ENCODE data around the gene FAM78A.

Gene FAM78A, protein sequence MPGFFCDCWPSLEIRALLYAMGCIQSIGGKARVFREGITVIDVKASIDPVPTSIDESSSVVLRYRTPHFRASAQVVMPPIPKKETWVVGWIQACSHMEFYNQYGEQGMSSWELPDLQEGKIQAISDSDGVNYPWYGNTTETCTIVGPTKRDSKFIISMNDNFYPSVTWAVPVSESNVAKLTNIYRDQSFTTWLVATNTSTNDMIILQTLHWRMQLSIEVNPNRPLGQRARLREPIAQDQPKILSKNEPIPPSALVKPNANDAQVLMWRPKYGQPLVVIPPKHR

DNA sequence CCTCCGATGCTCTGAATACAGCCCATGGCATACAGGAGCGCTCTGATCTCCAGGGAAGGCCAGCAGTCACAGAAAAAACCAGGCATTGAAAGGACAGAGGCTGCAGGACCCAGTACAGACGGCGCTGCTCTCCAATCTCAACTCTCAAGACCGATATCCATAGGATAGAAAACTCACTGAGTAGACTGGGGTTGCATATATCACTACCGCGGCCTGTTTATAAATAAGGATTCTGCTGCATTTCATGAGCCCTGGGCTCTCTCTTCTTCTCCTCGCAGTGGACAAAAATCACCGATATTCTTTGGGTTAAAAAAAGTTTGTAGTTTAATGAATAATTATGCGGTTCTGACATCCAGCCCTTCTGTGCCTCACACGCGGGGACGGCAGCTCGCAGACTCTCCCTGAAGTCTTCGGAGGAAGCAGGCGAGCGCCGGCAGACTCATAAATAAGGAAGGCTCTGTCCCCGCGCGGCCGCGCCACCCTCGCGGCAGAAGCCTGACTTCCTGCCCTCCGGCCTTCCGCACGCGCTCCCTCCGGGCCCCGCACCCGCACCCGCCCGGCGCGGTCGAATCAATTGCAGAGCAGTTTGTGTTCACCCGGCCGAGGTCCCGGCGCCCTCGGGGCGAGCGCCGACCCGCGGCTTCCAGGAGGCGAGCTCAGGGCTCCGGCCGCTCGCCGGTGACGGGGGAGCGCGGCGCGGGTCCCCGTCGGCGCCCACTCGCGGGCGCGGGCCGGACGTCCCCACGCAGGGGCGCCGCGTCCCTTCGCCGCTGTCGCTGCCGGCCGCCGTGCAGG lies at the start of gene FAM78A:
FAM78A (minus strand) TSS at position 417 of the 795 bp plus-strand sequence; CDS start at position 86, 331 bp downstream.
- peak within 1 kb of the TSS; percentile 52 for H3K4me3 ChIP-seq (ENCODE audit: low read depth, low read length)
- H3K9me3 ChIP-seq (ENCODE audit: control insufficient read depth, insufficient read depth, low read length), result no peaks in the 10 kb centered on the region
- H3K27me3 ChIP-seq (ENCODE audit: control insufficient read depth, insufficient read depth, low read length), result peaks cover 14% of the 10 kb centered on the region
- H3K4me1 ChIP-seq (ENCODE audit: control insufficient read depth, insufficient read depth, low read length), result peaks cover 5% of the 10 kb centered on the region
- H3K9ac ChIP-seq (ENCODE audit: low read depth, low read length), result no peak within 1 kb of the TSS
- H3K36me3 ChIP-seq (ENCODE audit: control insufficient read depth, insufficient read depth, low read length), result no peaks in the 10 kb centered on the region

DNA sequence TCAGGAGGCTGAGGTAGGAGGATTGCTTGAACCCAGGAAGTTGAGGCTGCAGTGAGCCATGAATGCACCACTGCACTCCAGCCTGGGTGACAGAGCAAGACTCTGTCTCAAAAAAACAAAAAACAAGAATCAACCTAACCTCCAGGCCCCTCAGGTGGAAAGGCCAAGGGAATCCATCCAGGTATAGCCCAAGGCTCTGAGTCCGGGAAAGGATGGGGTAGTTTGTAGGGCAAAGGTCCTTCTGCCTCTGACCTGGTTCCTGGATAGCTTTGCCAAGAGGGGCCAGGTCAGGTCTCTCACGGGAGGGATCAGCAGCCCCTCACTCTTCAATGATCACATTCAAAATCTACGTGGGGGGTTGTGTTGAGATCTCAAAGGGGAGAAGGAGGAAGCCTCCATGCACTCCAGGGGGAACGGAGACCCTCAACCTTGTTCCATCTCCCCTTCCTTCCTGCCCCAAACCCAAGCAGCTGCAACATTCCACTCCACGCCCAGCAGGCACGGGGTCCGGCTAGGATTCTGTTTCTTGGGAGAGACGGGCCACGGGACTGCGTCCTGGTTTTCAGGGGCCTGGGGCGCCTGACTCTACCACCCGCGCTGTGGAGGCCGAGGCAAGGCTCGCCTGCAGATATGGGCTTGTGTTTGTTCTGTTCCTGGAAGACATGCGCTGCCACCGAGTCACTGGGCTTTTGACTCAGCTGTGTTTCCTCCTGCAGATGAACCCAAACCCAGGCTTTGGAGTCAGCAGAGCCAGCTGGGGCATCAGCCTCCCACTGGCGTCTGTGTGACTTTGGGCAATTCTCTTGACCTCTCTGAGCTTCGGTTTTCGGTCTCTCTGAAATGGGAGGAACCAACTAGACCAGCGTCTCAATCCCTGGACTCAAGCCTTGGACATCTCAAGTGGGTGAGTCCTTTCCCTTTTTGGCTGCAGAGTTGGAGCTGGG lies 48.7 kb upstream of the FAM78A start:
- no peaks in the 10 kb centered on the region for H3K4me1 ChIP-seq (ENCODE audit: control insufficient read depth, insufficient read depth, low read length)
- H3K9me3 ChIP-seq (ENCODE audit: control insufficient read depth, insufficient read depth, low read length), result no peaks in the 10 kb centered on the region
- H3K27me3 ChIP-seq (ENCODE audit: control insufficient read depth, insufficient read depth, low read length), result no peaks in the 10 kb centered on the region
- H3K9ac ChIP-seq (ENCODE audit: low read depth, low read length), result no peak overlapping the region
- no peaks in the 10 kb centered on the region for H3K36me3 ChIP-seq (ENCODE audit: control insufficient read depth, insufficient read depth, low read length)
- no peak overlapping the region for H3K4me3 ChIP-seq (ENCODE audit: low read depth, low read length)

- H3K36me3 ChIP-seq (ENCODE audit: control insufficient read depth, insufficient read depth, low read length), result no peaks in the 10 kb centered on the region
- no peaks in the 10 kb centered on the region for H3K9me3 ChIP-seq (ENCODE audit: control insufficient read depth, insufficient read depth, low read length)
- H3K27me3 ChIP-seq (ENCODE audit: control insufficient read depth, insufficient read depth, low read length), result no peaks in the 10 kb centered on the region
- H3K4me1 ChIP-seq (ENCODE audit: control insufficient read depth, insufficient read depth, low read length), result no peaks in the 10 kb centered on the region
- no peak overlapping the region for H3K4me3 ChIP-seq (ENCODE audit: low read depth, low read length)
- no peak overlapping the region for H3K9ac ChIP-seq (ENCODE audit: low read depth, low read length)
Measured at GRCh38 chr9:131323629-131324028, 47.3 kb upstream of the FAM78A start.

GRCh38 chr9:131320031-131320685 lies 43.8 kb upstream of the FAM78A start:
- no peaks in the 10 kb centered on the region for H3K4me1 ChIP-seq (ENCODE audit: control insufficient read depth, insufficient read depth, low read length)
- H3K4me3 ChIP-seq (ENCODE audit: low read depth, low read length), result no peak overlapping the region
- no peaks in the 10 kb centered on the region for H3K27me3 ChIP-seq (ENCODE audit: control insufficient read depth, insufficient read depth, low read length)
- no peaks in the 10 kb centered on the region for H3K9me3 ChIP-seq (ENCODE audit: control insufficient read depth, insufficient read depth, low read length)
- H3K36me3 ChIP-seq (ENCODE audit: control insufficient read depth, insufficient read depth, low read length), result no peaks in the 10 kb centered on the region
- no peak overlapping the region for H3K9ac ChIP-seq (ENCODE audit: low read depth, low read length)

- no peaks in the 10 kb centered on the region for H3K27me3 ChIP-seq (ENCODE audit: control insufficient read depth, insufficient read depth, low read length)
- no peaks in the 10 kb centered on the region for H3K4me1 ChIP-seq (ENCODE audit: control insufficient read depth, insufficient read depth, low read length)
- no peaks in the 10 kb centered on the region for H3K9me3 ChIP-seq (ENCODE audit: control insufficient read depth, insufficient read depth, low read length)
- no peak overlapping the region for H3K4me3 ChIP-seq (ENCODE audit: low read depth, low read length)
- H3K9ac ChIP-seq (ENCODE audit: low read depth, low read length), result no peak overlapping the region
- no peaks in the 10 kb centered on the region for H3K36me3 ChIP-seq (ENCODE audit: control insufficient read depth, insufficient read depth, low read length)
Measured at GRCh38 chr9:131319486-131319885, 43.2 kb upstream of the FAM78A start.

- H3K4me1 ChIP-seq (ENCODE audit: control insufficient read depth, insufficient read depth, low read length), result no peaks in the 10 kb centered on the region
- no peak overlapping the region for H3K4me3 ChIP-seq (ENCODE audit: low read depth, low read length)
- no peaks in the 10 kb centered on the region for H3K36me3 ChIP-seq (ENCODE audit: control insufficient read depth, insufficient read depth, low read length)
- no peak overlapping the region for H3K9ac ChIP-seq (ENCODE audit: low read depth, low read length)
- H3K9me3 ChIP-seq (ENCODE audit: control insufficient read depth, insufficient read depth, low read length), result no peaks in the 10 kb centered on the region
- H3K27me3 ChIP-seq (ENCODE audit: control insufficient read depth, insufficient read depth, low read length), result no peaks in the 10 kb centered on the region
Measured at GRCh38 chr9:131318231-131319085, 42.1 kb upstream of the FAM78A start.

DNA sequence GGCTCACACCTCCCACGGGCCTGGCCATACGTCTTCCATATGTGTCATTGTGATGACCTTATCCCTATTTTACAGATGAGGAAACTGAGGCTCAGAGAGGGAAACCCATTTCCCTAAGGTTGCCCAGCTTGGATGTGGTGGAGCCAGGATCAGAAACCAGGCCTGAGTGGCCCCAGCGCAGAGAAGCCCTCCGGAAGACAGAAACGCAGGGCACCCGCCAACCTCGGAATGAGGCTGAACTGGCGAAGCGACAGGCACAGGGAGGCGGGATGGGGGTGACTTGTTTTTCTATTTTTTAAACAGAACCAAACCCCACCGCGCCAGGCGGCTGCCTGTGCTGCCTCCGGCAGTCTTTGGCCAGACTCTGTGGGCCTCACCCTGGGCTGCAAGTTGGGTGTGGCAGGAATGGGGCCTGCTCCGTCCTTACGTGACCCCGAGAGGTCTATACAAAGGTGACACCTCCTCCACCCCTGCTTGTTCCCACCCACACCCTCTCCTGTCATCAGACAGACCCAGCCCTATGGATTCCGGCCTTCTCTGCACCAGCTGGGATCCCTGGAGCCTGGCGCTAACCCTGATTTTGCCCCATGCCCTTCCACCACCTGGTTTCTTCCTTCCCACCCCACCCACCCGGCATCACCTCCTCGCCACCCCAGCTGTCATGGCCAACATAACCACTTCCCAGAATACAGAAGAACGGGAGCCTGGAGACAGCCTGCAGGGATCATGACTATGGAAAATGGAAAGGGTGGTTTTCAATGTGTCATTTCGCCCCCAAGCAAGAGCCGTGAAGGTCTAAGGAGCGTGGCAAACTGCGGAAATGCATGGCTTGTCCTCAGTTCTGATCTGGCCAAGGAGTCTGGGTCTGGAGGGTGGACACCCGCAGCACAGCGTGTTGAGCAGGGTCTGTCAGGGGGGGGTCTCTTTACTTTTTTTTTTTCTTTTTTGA lies 36.8 kb upstream of the FAM78A start:
- H3K4me3 ChIP-seq (ENCODE audit: low read depth, low read length), result no peak overlapping the region

DNA sequence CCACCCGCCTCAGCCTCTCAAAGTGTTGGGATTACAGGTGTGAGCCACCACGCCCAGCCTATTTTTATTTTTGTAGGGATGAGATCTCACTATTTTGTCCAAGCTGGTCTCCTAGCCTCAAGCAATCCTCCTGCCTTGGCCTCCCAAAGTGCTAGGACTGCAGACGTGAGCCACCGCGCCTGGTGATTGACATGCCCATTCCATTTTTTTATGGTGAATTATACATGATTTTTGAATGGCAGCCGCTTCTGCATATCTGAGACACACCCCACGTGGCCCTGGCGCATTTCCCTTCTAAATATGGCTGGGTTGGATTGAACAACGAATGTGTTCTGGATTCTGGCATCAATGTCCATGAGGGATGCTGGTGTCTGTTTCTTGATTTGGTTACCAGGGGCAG lies 35.9 kb upstream of the FAM78A start:
- no peaks in the 10 kb centered on the region for H3K4me1 ChIP-seq (ENCODE audit: control insufficient read depth, insufficient read depth, low read length)
- H3K4me3 ChIP-seq (ENCODE audit: low read depth, low read length), result no peak overlapping the region
- H3K9ac ChIP-seq (ENCODE audit: low read depth, low read length), result no peak overlapping the region
- no peaks in the 10 kb centered on the region for H3K36me3 ChIP-seq (ENCODE audit: control insufficient read depth, insufficient read depth, low read length)
- no peaks in the 10 kb centered on the region for H3K27me3 ChIP-seq (ENCODE audit: control insufficient read depth, insufficient read depth, low read length)
- no peaks in the 10 kb centered on the region for H3K9me3 ChIP-seq (ENCODE audit: control insufficient read depth, insufficient read depth, low read length)

More for the DNA sequence above, 36.8 kb upstream of the FAM78A start:
- Histone ChIP-seq H3K27me3 (ENCODE audit: control insufficient read depth, insufficient read depth, low read length) (no peaks in the 10 kb centered on the region), H3K36me3 (ENCODE audit: control insufficient read depth, insufficient read depth, low read length) (no peaks in the 10 kb centered on the region), H3K9ac (ENCODE audit: low read depth, low read length) (no peak overlapping the region), H3K4me1 (ENCODE audit: control insufficient read depth, insufficient read depth, low read length) (no peaks in the 10 kb centered on the region), H3K9me3 (ENCODE audit: control insufficient read depth, insufficient read depth, low read length) (no peaks in the 10 kb centered on the region)

- H3K9me3 ChIP-seq (ENCODE audit: control insufficient read depth, insufficient read depth, low read length), result no peaks in the 10 kb centered on the region
- no peak overlapping the region for H3K9ac ChIP-seq (ENCODE audit: low read depth, low read length)
- H3K4me1 ChIP-seq (ENCODE audit: control insufficient read depth, insufficient read depth, low read length), result no peaks in the 10 kb centered on the region
- H3K27me3 ChIP-seq (ENCODE audit: control insufficient read depth, insufficient read depth, low read length), result no peaks in the 10 kb centered on the region
- no peaks in the 10 kb centered on the region for H3K36me3 ChIP-seq (ENCODE audit: control insufficient read depth, insufficient read depth, low read length)
- H3K4me3 ChIP-seq (ENCODE audit: low read depth, low read length), result no peak overlapping the region
Measured at GRCh38 chr9:131310833-131311554, 34.7 kb upstream of the FAM78A start.

All from iPS-15b (cell line).